K562 (cell line): ENCODE measurements around the gene MLX. TPM values are rescaled to one million over a fixed set of nuclear protein-coding genes. Genes with fewer than 3 reads are reported as not detected.

ENCODE experiments used
- EWSR1 ChIP-seq: fragments of 450-650 bp; IDR thresholded peaks from 2 replicates; pipeline ENCODE4 v1.6.1; 2018; ENCODE audit warnings: borderline replicate concordance, mild to moderate bottlenecking, low read depth, moderate library complexity; ENCODE audit not compliant: partially characterized antibody
- HDAC2 ChIP-seq: fragments of 450-650 bp; IDR thresholded peaks from 2 replicates; pipeline ENCODE4 v1.6.1; 2016; ENCODE audit warnings: mild to moderate bottlenecking
- HDAC8 ChIP-seq: fragments of 450-650 bp; IDR thresholded peaks from 2 replicates; pipeline ENCODE4 v1.6.1; 2016; ENCODE audit warnings: mild to moderate bottlenecking, missing genetic modification characterization, moderate library complexity, missing compliant biosample characterization
- HMGN3 ChIP-seq: IDR thresholded peaks from 2 replicates; pipeline ENCODE4 v1.6.1; 2011; ENCODE audit warnings: borderline replicate concordance, low read depth, mild to moderate bottlenecking, mixed read lengths, low read length; ENCODE audit not compliant: insufficient read length; ENCODE audit errors: extremely low read depth
- HNRNPUL1 ChIP-seq: fragments of 200-400 bp; formaldehyde crosslinking; IDR thresholded peaks from 2 replicates; pipeline ENCODE4 v1.6.1; 2017; ENCODE audit warnings: low read length
- ILK ChIP-seq: fragments of 450-650 bp; IDR thresholded peaks from 2 replicates; pipeline ENCODE4 v1.6.1; 2016; ENCODE audit warnings: missing genetic modification characterization, low read depth, mild to moderate bottlenecking, missing compliant biosample characterization, moderate library complexity, borderline replicate concordance
- MAX ChIP-seq: sonication (generic); formaldehyde crosslinking; IDR thresholded peaks from 2 replicates; pipeline ENCODE4 v1.9.0; 2022; ENCODE audit warnings: mild to moderate bottlenecking, missing genetic modification reagents
- NCOA4 ChIP-seq: fragments of 450-650 bp; IDR thresholded peaks from 2 replicates; pipeline ENCODE4 v1.6.1; 2018; ENCODE audit warnings: mild to moderate bottlenecking; ENCODE audit not compliant: partially characterized antibody
- NFIC ChIP-seq: fragments of 450-650 bp; IDR thresholded peaks from 2 replicates; pipeline ENCODE4 v1.6.1; 2017; ENCODE audit warnings: mild to moderate bottlenecking, inconsistent platforms
- POLR3G ChIP-seq: IDR thresholded peaks from 2 replicates; pipeline ENCODE4 v1.6.1; 2011; ENCODE audit not compliant: insufficient read length, insufficient replicate concordance; ENCODE audit errors: extremely low read depth
- PYGO2 ChIP-seq: fragments of 450-650 bp; IDR thresholded peaks from 2 replicates; pipeline ENCODE4 v1.6.1; 2016; ENCODE audit warnings: mild to moderate bottlenecking, missing genetic modification characterization, moderate library complexity, missing compliant biosample characterization
- RB1 ChIP-seq: fragments of 450-650 bp; IDR thresholded peaks from 2 replicates; pipeline ENCODE4 v1.6.1; 2017; ENCODE audit warnings: low read depth, mild to moderate bottlenecking
- RFX5 ChIP-seq: IDR thresholded peaks from 2 replicates; pipeline ENCODE4 v1.6.1; 2011; ENCODE audit warnings: low read depth, mild to moderate bottlenecking, improper control_type of control experiment, low read length
- SIN3A ChIP-seq, 2 experiments: fragments of 150-350 bp in 1 of 2; IDR thresholded peaks; 2 replicates each; pipeline ENCODE4 v1.6.1; 2011 to 2016; ENCODE audit warnings: borderline replicate concordance in 2 of 2, low read depth in 2 of 2, low read length in 2 of 2, mild to moderate bottlenecking in 2 of 2, moderate library complexity in 2 of 2; ENCODE audit not compliant: control insufficient read depth in 1 of 2
- SIN3B ChIP-seq: fragments of 450-650 bp; IDR thresholded peaks from 2 replicates; pipeline ENCODE4 v1.6.1; 2017; ENCODE audit warnings: low read depth, mild to moderate bottlenecking, moderate library complexity
- SMAD1 ChIP-seq: fragments of 150-350 bp; IDR thresholded peaks from 2 replicates; pipeline ENCODE4 v1.6.1; 2014; ENCODE audit warnings: low read length, low read depth; ENCODE audit not compliant: partially characterized antibody
- SOX6 ChIP-seq: fragments of 450-650 bp; IDR thresholded peaks from 2 replicates; pipeline ENCODE4 v1.6.1; 2014; ENCODE audit warnings: mild to moderate bottlenecking
- TSC22D4 ChIP-seq: fragments of 450-650 bp; IDR thresholded peaks from 2 replicates; pipeline ENCODE4 v1.6.1; 2016; ENCODE audit warnings: missing genetic modification characterization, missing biosample characterization, control low read depth
- XRCC5 ChIP-seq: fragments of 200-400 bp; formaldehyde crosslinking; IDR thresholded peaks from 2 replicates; pipeline ENCODE4 v1.6.1; 2017; ENCODE audit warnings: low read depth, mild to moderate bottlenecking, low read length
- ZBTB33 ChIP-seq: sonication (generic); formaldehyde crosslinking; IDR thresholded peaks from 2 replicates; pipeline ENCODE4 v1.8.1; 2023; ENCODE audit warnings: mild to moderate bottlenecking, missing genetic modification reagents
- ZC3H11A ChIP-seq: IDR thresholded peaks from 2 replicates; pipeline ENCODE4 v1.6.1; 2012; ENCODE audit warnings: low read depth, low read length, improper control_type of control experiment
- ZKSCAN8 ChIP-seq: fragments of 200-800 bp; sonication (Bioruptor generic); IDR thresholded peaks from 2 replicates; pipeline ENCODE4 v1.6.1; 2016; ENCODE audit warnings: missing genetic modification characterization, missing compliant biosample characterization
- ZNF707 ChIP-seq: fragments of 250-450 bp; sonication (Bioruptor Pico); conservative IDR thresholded peaks from 2 replicates; pipeline ENCODE4 v1.8.0; 2022; ENCODE audit warnings: inconsistent platforms, mild to moderate bottlenecking, moderate library complexity
- polyA plus RNA-seq, 8 experiments: library from polyadenylated mRNA; depleted of rRNA in 4 of 8; stranded (reverse) in 5 of 8; unstranded in 3 of 8; fragments of >200 nt; fragmentation: Nextera tagmentation in 2 of 8; fragmentation: Illumina TruSeq in 1 of 8; extraction: Ambion mirVana in 2 of 8; extraction: Trizol in 1 of 8; gene quantifications; 2 replicates each; pipeline versions ENCODE4 v1.2.1 to v1.2.3, GENCODE V29; 2011 to 2014; ENCODE audit warnings: inconsistent platforms in 1 of 8, missing spikeins in 1 of 8
- total RNA-seq, 7 experiments: library from RNA; depleted of rRNA in 6 of 7; stranded (reverse); fragments of >200 nt in 6 of 7; fragmentation: Illumina TruSeq in 2 of 7; extraction: Trizol in 2 of 7; gene quantifications; 2 replicates each; pipeline versions ENCODE4 v1.2.1 to v1.2.3, GENCODE V29; 2011 to 2021; ENCODE audit warnings: low replicate concordance in 1 of 7

Gene MLX
- total and polyA plus RNA-seq, 9 of the 15 experiments (the other 6 are each of a cell fraction or from before 2014, with no cell fraction given) = 42.9 to 100 (median 58.9) TPM

GRCh38 chr17:42517516-42517915, 49.4 kb upstream of the MLX start (continued):
- TF ChIP-seq RB1 = peak; percentile 63; the same call in 1 of the 2 replicates
- no peak for TF ChIP-seq NCOA4
- TF ChIP-seq SIN3B = peak; percentile 28; the same call in 1 of the 2 replicates
- no peak for TF ChIP-seq RFX5
- TF ChIP-seq NFIC = peak; percentile 39
- TF ChIP-seq ZC3H11A = no peak
- no peak for TF ChIP-seq MAX
- TF ChIP-seq TSC22D4 (tag) = no peak
- no peak for TF ChIP-seq ZNF707 (CRISPR knock-in tag)
- no peak for TF ChIP-seq ZBTB33 (CRISPR knock-in tag)
- no peak for TF ChIP-seq HMGN3
- no peak for TF ChIP-seq PYGO2 (tag)
- no peak for TF ChIP-seq HNRNPUL1
- no peak for TF ChIP-seq POLR3G
- no peak for TF ChIP-seq HDAC2
- TF ChIP-seq ILK (tag) = no peak
- no peak for TF ChIP-seq ZKSCAN8 (CRISPR knock-in tag)
- no peak for TF ChIP-seq SIN3A (IDR thresholded peaks at IDR 0.05; ENCODE audit: borderline replicate concordance in 2 of 2, control insufficient read depth in 1 of 2, low read depth in 2 of 2, low read length in 2 of 2)
- no peak for TF ChIP-seq HDAC8 (tag)
- TF ChIP-seq SOX6 = peak; percentile 65
- peak; percentile 77; the same call in 1 of the 2 replicates for TF ChIP-seq XRCC5
- TF ChIP-seq EWSR1 = no peak
- no peak for TF ChIP-seq SMAD1
